ENCODE data around the gene MUTYH.

Gene MUTYH

GRCh38 chr1:45303520-45304310 is 36.5 kb downstream of the MUTYH start:
- TF ChIP-seq, protein P1, sequence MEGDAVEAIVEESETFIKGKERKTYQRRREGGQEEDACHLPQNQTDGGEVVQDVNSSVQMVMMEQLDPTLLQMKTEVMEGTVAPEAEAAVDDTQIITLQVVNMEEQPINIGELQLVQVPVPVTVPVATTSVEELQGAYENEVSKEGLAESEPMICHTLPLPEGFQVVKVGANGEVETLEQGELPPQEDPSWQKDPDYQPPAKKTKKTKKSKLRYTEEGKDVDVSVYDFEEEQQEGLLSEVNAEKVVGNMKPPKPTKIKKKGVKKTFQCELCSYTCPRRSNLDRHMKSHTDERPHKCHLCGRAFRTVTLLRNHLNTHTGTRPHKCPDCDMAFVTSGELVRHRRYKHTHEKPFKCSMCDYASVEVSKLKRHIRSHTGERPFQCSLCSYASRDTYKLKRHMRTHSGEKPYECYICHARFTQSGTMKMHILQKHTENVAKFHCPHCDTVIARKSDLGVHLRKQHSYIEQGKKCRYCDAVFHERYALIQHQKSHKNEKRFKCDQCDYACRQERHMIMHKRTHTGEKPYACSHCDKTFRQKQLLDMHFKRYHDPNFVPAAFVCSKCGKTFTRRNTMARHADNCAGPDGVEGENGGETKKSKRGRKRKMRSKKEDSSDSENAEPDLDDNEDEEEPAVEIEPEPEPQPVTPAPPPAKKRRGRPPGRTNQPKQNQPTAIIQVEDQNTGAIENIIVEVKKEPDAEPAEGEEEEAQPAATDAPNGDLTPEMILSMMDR (IDR thresholded peaks at IDR 0.05; ENCODE audit: low read depth, low read length), result peak; percentile 51
- peak overlapping the region; percentile 70 for H3K4me3 ChIP-seq (ENCODE audit: low read depth, low read length)

GRCh38 chr1:45302505-45303150 is 37.6 kb downstream of the MUTYH start:
- peak overlapping the region; percentile 62 for H3K4me3 ChIP-seq (ENCODE audit: low read depth, low read length)
- TF ChIP-seq, protein P1 (IDR thresholded peaks at IDR 0.05; ENCODE audit: low read depth, low read length), result no peak

DNA sequence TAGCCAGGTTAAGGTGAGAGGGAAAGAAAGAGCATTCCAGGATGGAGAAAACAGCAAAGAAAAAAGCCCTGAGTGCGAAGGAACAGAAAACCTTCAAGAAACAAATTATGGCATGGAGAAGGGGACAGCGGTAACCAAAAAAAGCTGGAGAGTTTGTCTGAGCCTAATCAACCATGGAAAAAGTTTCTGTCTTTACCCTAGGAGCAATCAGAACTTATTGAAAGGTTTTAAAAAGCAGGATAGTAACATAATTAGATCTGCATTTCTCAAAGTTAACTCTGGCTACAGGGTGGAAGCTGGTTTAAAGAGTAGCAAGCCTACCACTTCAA is 39.6 kb downstream of the MUTYH start:
- TF ChIP-seq, protein P1 (IDR thresholded peaks at IDR 0.05; ENCODE audit: low read depth, low read length), result no peak; the same call in 1 of the 2 replicates
- no peak overlapping the region for H3K4me3 ChIP-seq (ENCODE audit: low read depth, low read length)

GRCh38 chr1:45299981-45300668 is 40.1 kb downstream of the MUTYH start:
- TF ChIP-seq, protein P1 (IDR thresholded peaks at IDR 0.05; ENCODE audit: low read depth, low read length), result peak; percentile 68

DNA sequence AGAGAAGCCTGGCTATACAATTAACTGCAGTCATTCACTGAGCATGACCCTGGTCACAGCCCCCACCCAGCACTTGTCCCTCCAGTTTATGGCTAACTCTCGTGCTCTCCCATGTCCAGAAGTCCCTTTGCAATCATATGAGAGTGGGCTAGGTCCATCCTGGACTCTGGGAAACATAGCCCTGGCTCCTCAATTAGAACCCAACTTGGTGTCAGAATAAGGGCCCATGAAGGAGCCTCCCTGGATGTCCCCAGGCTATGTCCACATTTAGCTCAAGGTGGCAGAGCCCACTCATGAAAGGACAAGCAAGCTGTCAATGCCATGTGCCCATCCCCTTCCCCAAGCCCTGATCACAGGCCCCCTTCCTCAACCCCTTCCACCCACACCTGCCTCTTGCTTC is 40.9 kb downstream of the MUTYH start:
- TF ChIP-seq, protein P1 (IDR thresholded peaks at IDR 0.05; ENCODE audit: low read depth, low read length), result no peak

More at GRCh38 chr1:45299981-45300668, 40.1 kb downstream of the MUTYH start:
- no peak overlapping the region for H3K4me3 ChIP-seq (ENCODE audit: low read depth, low read length)

DNA sequence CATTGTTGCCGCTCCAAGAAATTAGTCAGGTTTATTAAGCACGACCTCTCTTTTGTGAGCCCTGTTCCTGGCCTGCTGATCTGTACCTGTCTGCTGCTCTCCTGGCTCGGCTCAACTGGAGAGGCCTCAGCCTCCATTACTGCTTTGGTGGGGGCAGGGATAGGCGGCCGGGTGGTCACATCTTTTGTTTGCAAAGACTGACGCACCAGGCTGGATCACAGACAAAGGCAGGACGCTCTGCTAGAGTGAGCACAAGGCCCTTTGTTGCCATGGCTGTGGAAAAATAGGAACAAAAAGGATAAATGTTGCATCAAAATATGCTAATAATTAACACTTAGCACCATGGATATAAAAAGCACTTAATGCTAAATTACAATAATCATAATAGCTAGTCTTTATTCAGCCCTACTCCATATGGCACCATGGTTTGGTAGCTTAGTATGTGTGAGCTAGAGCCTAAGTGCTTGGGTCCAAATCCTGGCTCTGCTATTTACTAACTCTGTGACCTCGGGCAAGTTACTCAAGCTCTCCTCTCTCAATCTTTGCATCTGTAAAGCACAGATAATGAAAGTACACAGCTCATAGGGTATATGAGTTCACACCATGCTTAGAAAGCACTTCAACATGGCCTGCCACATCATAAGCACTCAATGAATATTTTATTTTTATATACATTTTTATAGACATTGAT is 42.4 kb downstream of the MUTYH start:
- TF ChIP-seq, protein P1 (IDR thresholded peaks at IDR 0.05; ENCODE audit: low read depth, low read length), result no peak
- H3K4me3 ChIP-seq (ENCODE audit: low read depth, low read length), result no peak overlapping the region

More for the DNA sequence above, 40.9 kb downstream of the MUTYH start:
- no peak overlapping the region for H3K4me3 ChIP-seq (ENCODE audit: low read depth, low read length)
